Spleen (tissue), 11 donors: Measurements from ENCODE around the gene ADD1. TPM values are rescaled to one million over a fixed set of nuclear protein-coding genes. Genes with fewer than 3 reads are reported as not detected.

ENCODE experiments used
- DNase-seq: peaks from one replicate; pipeline ENCODE4 v3.0.0-alpha.2; 2020
- H3K27ac ChIP-seq, 8 donors: fragments of 200-600 bp; sonication (generic) in 7 of 8; 1 replicate in 4 of 8; 2 replicates in 4 of 8; pipeline versions ENCODE4 v1.5.0 to v1.8.0; 2016 to 2021; ENCODE audit warnings: inconsistent platforms in 4 of 8, mild to moderate bottlenecking in 4 of 8, moderate library complexity in 1 of 8
- H3K27me3 ChIP-seq, 7 donors: fragments of 200-600 bp; sonication (generic) in 6 of 7; replicated peaks in 1 of 7; 1 replicate in 4 of 7; 2 replicates in 3 of 7; pipeline versions ENCODE4 v1.5.0 to v1.8.0; 2016 to 2021; ENCODE audit warnings: inconsistent platforms in 3 of 7, mild to moderate bottlenecking in 1 of 7
- H3K36me3 ChIP-seq, 6 donors: fragments of 200-600 bp; sonication (generic) in 5 of 6; 1 replicate in 4 of 6; 2 replicates in 2 of 6; pipeline versions ENCODE4 v1.5.0 to v1.8.0; 2016 to 2021; ENCODE audit warnings: inconsistent platforms in 2 of 6
- H3K4me1 ChIP-seq, 6 donors: fragments of 200-600 bp; sonication (generic) in 5 of 6; 1 replicate in 3 of 6; 2 replicates in 3 of 6; pipeline versions ENCODE4 v1.5.0 to v1.8.0; 2016 to 2021; ENCODE audit warnings: inconsistent platforms in 3 of 6
- H3K4me3 ChIP-seq, 8 donors: fragments of 200-600 bp; sonication (generic) in 7 of 8; 1 replicate in 4 of 8; 2 replicates in 4 of 8; pipeline versions ENCODE4 v1.5.0 to v1.8.0; 2016 to 2021; ENCODE audit warnings: inconsistent platforms in 4 of 8, mild to moderate bottlenecking in 4 of 8, moderate library complexity in 2 of 8
- H3K9me3 ChIP-seq, 8 donors: fragments of 200-600 bp; sonication (generic) in 7 of 8; 1 replicate in 4 of 8; 2 replicates in 4 of 8; pipeline versions ENCODE4 v1.5.0 to v1.8.0; 2016 to 2021; ENCODE audit warnings: inconsistent platforms in 4 of 8
- POLR2A ChIP-seq, 3 donors: fragments of 450-650 bp; IDR thresholded peaks; one replicate each; pipeline ENCODE4 v1.5.1; 2017; ENCODE audit warnings: antibody characterized with exemption in 3 of 3, mild to moderate bottlenecking in 1 of 3
- POLR2AphosphoS5 ChIP-seq, 3 donors: sonication (generic); formaldehyde crosslinking; IDR thresholded peaks; one replicate each; pipeline ENCODE4 v1.5.1; 2017; ENCODE audit warnings: antibody characterized with exemption in 3 of 3
- WGBS, 5 donors: extraction: QIAGEN DNeasy Blood & Tissue Kit in 3 of 5; methylation state at CpG; one replicate each; pipeline versions ENCODE4 v1.1.5 to v1.1.7; 2013 to 2018; 5-methylcytosine and 5-hydroxymethylcytosine counted together
- intact Hi-C: fragments of 100-400 bp; cut with DNase I; formaldehyde crosslinking; loops from one replicate; pipeline ENCODE4 v1.15.0; 2023; ENCODE audit warnings: low total_unique reads
- polyA plus RNA-seq, 3 donors: library from polyadenylated mRNA; stranded (reverse); fragments of 200-250 nt; gene quantifications; one replicate each; pipeline ENCODE4 v1.2.1, GENCODE V29; 2013
- total RNA-seq, 7 donors: library from RNA; depleted of rRNA in 3 of 7; stranded (reverse); fragments of >200 nt in 3 of 7; fragmentation: NEBNext Ultra II Directional in 4 of 7; extraction: Animal tissue kit (Norgen Biotek cat#: 25700) in 4 of 7; gene quantifications; one replicate each; pipeline versions ENCODE4 v1.1.0 to v1.2.1, GENCODE V29; 2016 to 2021
- TF ChIP-seq, protein P1 (sequence below), 11 experiments: fragments of 200-600 bp in 7 of 11; fragments of 450-650 bp in 4 of 11; sonication (generic) in 4 of 11; IDR thresholded peaks in 8 of 11; conservative IDR thresholded peaks in 3 of 11; 1 replicate in 7 of 11; 2 replicates in 4 of 11; pipeline versions ENCODE4 v1.4.0 to v1.8.0; 2016 to 2021; ENCODE audit warnings: antibody characterized with exemption in 11 of 11, inconsistent platforms in 4 of 11, mild to moderate bottlenecking in 1 of 11
- donor health status: healthy with polysubstance abuse.
- donor health status: DM: no; HTN: no; CAD: no; lungs with moderate emphysema.
- donor health status: DM: no; HTN: no; CAD: no.
- donor health status: Bipolar disorder and iron deficiency.
- donor health status: healthy.
- donor health status: DM: no; HTN: no; CAD: no.
- donor health status: DM: yes; HTN: yes; CAD: no.

ADD1 gene
- total and polyA plus RNA-seq, 10 donors, result 175 to 348 (median 265) TPM

- Histone ChIP-seq H3K27me3 (no peaks in the 10 kb centered on the region), H3K36me3 (peaks cover 0 to under 1% (median 0%) of the 10 kb centered on the region in 6 donors), H3K27ac (no peak overlapping the region), H3K9me3 (no peaks in the 10 kb centered on the region), H3K4me1 (peaks cover 12 to 38% (median 31%) of the 10 kb centered on the region in 6 donors), H3K4me3 (no peak overlapping the region)
- peak; percentile 68 for DNase-seq
- WGBS, 5 donors, result 81 to 92% (median 84%) methylated on average over 12 to 16 of the region's 16 CpGs
- TF ChIP-seq POLR2A (IDR thresholded peaks at IDR 0.05) (no peak), POLR2AphosphoS5 (IDR thresholded peaks at IDR 0.05) (no peak)
- TF ChIP-seq, protein P1, sequence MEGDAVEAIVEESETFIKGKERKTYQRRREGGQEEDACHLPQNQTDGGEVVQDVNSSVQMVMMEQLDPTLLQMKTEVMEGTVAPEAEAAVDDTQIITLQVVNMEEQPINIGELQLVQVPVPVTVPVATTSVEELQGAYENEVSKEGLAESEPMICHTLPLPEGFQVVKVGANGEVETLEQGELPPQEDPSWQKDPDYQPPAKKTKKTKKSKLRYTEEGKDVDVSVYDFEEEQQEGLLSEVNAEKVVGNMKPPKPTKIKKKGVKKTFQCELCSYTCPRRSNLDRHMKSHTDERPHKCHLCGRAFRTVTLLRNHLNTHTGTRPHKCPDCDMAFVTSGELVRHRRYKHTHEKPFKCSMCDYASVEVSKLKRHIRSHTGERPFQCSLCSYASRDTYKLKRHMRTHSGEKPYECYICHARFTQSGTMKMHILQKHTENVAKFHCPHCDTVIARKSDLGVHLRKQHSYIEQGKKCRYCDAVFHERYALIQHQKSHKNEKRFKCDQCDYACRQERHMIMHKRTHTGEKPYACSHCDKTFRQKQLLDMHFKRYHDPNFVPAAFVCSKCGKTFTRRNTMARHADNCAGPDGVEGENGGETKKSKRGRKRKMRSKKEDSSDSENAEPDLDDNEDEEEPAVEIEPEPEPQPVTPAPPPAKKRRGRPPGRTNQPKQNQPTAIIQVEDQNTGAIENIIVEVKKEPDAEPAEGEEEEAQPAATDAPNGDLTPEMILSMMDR (IDR thresholded peaks at IDR 0.05 in 8 of 11, conservative IDR thresholded peaks at IDR 0.05 in 3 of 11), result no peak
- intact Hi-C loops, result no loop called here
Observed at GRCh38 chr4:2965262-2965661, 121.6 kb downstream of the ADD1 start.

- Histone ChIP-seq H3K9me3 (no peaks in the 10 kb centered on the region), H3K27ac (no peak overlapping the region), H3K4me3 (no peak overlapping the region), H3K27me3 (no peaks in the 10 kb centered on the region), H3K4me1 (peaks cover 0 to 17% (median 9%) of the 10 kb centered on the region in 6 donors), H3K36me3 (no peaks in the 10 kb centered on the region)
- WGBS, 5 donors, result 78 to 88% (median 84%) methylated on average over 3 of the region's 3 CpGs
- no peak for TF ChIP-seq POLR2A (IDR thresholded peaks at IDR 0.05)
- TF ChIP-seq POLR2AphosphoS5 (IDR thresholded peaks at IDR 0.05), result no peak
- intact Hi-C loops, result no loop called here
- no peak for DNase-seq
Observed at GRCh38 chr4:2968381-2968780, 124.7 kb downstream of the ADD1 start.

GRCh38 chr4:2971275-2971674 is 127.6 kb downstream of the ADD1 start:
- H3K4me3 ChIP-seq, result no peak overlapping the region
- 72 to 91% (median 83%) methylated on average over 3 of the region's 3 CpGs for WGBS, 5 donors
- H3K36me3 ChIP-seq, result no peaks in the 10 kb centered on the region
- TF ChIP-seq, protein P1 (IDR thresholded peaks at IDR 0.05 in 8 of 11, conservative IDR thresholded peaks at IDR 0.05 in 3 of 11), result no peak
- TF ChIP-seq POLR2A (IDR thresholded peaks at IDR 0.05) (no peak), POLR2AphosphoS5 (IDR thresholded peaks at IDR 0.05) (no peak)
- no peaks in the 10 kb centered on the region for H3K4me1 ChIP-seq
- H3K9me3 ChIP-seq, result no peaks in the 10 kb centered on the region
- no peak overlapping the region for H3K27ac ChIP-seq
- intact Hi-C loops, result no loop called here
- no peak for DNase-seq
- no peaks in the 10 kb centered on the region for H3K27me3 ChIP-seq

- no peaks in the 10 kb centered on the region for H3K27me3 ChIP-seq
- H3K4me1 ChIP-seq, result peaks cover 0 to 7% (median 0%) of the 10 kb centered on the region in 6 donors
- intact Hi-C loops, result no loop called here
- DNase-seq, result no peak
- TF ChIP-seq POLR2A (IDR thresholded peaks at IDR 0.05) (no peak), POLR2AphosphoS5 (IDR thresholded peaks at IDR 0.05) (no peak)
- TF ChIP-seq, protein P1 (IDR thresholded peaks at IDR 0.05 in 8 of 11, conservative IDR thresholded peaks at IDR 0.05 in 3 of 11), result no peak
- no peak overlapping the region for H3K27ac ChIP-seq
- no peak overlapping the region for H3K4me3 ChIP-seq
- H3K36me3 ChIP-seq, result no peaks in the 10 kb centered on the region
- WGBS, 5 donors, result 89 to 94% (median 93%) methylated on average over 14 of the region's 14 CpGs
- H3K9me3 ChIP-seq, result peaks cover 0 to 23% (median 19%) of the 10 kb centered on the region in 8 donors
Observed at GRCh38 chr4:2977211-2978088, 133.8 kb downstream of the ADD1 start.

Other genes starting within 250 kb of the ADD1 start
- 10 to 100 TPM; 35.1 to 52.5 (median 50.4) TPM for gene TNIP2, start 87.5 kb upstream of the ADD1 start, total RNA-seq
- 10 to 100 TPM; 32.7 to 53.5 (median 33.2) TPM for gene TNIP2, start 87.5 kb upstream of the ADD1 start, polyA plus RNA-seq
- gene SH3BP2, start 50.8 kb upstream of the ADD1 start, total RNA-seq, result 100 to 1,000 TPM; 150 to 295 (median 265) TPM
- gene SH3BP2, start 50.8 kb upstream of the ADD1 start, polyA plus RNA-seq, result 100 to 1,000 TPM in 1 of 3 donors, 10 to 100 TPM in 2; 42.0 to 138 (median 43.5) TPM
- gene NOP14, start 119.6 kb downstream of the ADD1 start, total RNA-seq, result 10 to 100 TPM; 21.1 to 30.5 (median 25.0) TPM
- 10 to 100 TPM; 10.2 to 20.3 (median 12.2) TPM for gene NOP14, start 119.6 kb downstream of the ADD1 start, polyA plus RNA-seq
- gene GRK4, start 119.7 kb downstream of the ADD1 start, total RNA-seq, result 1 to 10 TPM; 1.8 to 4.3 (median 2.6) TPM
- 1 to 10 TPM; 1.0 to 1.7 (median 1.2) TPM for gene GRK4, start 119.7 kb downstream of the ADD1 start, polyA plus RNA-seq
- gene HTT-AS, start 230.7 kb downstream of the ADD1 start, total RNA-seq, result not detected
- gene HTT-AS, start 230.7 kb downstream of the ADD1 start, polyA plus RNA-seq, result not detected
- gene HTT, start 230.8 kb downstream of the ADD1 start, total RNA-seq, result 100 to 1,000 TPM in 2 of 7 donors, 10 to 100 TPM in 5; 58.6 to 124 (median 92.2) TPM
- gene HTT, start 230.8 kb downstream of the ADD1 start, polyA plus RNA-seq, result 10 to 100 TPM in 2 of 3 donors, 1 to 10 TPM in 1; 10.0 to 24.4 (median 14.7) TPM